Measurements from ENCODE around the gene SLC28A2. TPM values are rescaled to one million over a fixed set of nuclear protein-coding genes. Genes with fewer than 3 reads are reported as not detected.

Gene SLC28A2
- total and polyA plus RNA-seq, 2 of the 13 experiments (the other 11 are each of a cell fraction or from before 2014, with no cell fraction given): 0.01 to 0.11 TPM

DNA sequence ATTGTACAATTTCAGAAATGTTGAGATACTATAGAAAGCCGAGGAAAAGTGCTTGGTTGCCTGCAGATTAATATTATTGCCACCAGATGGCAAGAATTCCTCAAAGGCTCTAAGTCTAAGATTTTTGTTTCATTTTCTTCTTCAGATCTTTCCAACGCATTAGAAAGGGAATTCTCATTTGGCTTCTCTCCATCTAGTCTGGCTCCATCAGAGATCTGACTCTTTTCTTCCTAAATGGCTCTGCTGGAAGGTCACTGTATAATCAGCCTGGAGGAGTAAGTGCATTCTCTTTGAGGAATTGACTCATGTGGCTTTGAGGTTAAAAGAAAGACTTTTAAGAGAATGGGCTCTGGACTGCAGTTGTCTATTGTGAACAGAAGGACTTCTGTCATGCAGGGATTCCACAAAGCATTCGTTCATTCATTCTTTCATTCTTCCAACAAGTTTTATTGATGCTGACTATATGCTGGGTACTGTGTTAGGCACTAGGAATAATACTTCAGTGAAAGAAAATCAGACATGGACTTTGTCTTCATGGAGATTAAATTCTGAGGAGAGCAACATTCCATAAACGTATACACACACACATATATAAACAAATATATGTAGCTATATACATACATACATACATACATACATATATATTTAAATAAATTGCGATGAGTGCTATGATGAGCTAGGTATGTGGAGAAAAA lies 55.3 kb downstream of the SLC28A2 start (continued):
- TF ChIP-seq ZNF10 (CRISPR knock-in tag; IDR thresholded peaks at IDR 0.05; ENCODE audit: borderline replicate concordance, low read depth) (no peak), RERE (CRISPR knock-in tag; IDR thresholded peaks at IDR 0.05; ENCODE audit: low read depth) (no peak), ZNF260 (CRISPR knock-in tag; IDR thresholded peaks at IDR 0.05; ENCODE audit: borderline replicate concordance, low read depth) (no peak), NCOR1 (IDR thresholded peaks at IDR 0.05; ENCODE audit: borderline replicate concordance, low read length) (no peak), ZNF615 (CRISPR knock-in tag; IDR thresholded peaks at IDR 0.05; ENCODE audit: borderline replicate concordance) (no peak), NKX3-1 (CRISPR knock-in tag; IDR thresholded peaks at IDR 0.05) (no peak), EZH2 (conservative IDR thresholded peaks at IDR 0.05; ENCODE audit: low read depth, low read length) (no peak), SP1 (IDR thresholded peaks at IDR 0.05) (no peak), SP1 (CRISPR knock-in tag; IDR thresholded peaks at IDR 0.05) (no peak), STAG1 (CRISPR knock-in tag; IDR thresholded peaks at IDR 0.05) (peak; percentile 79), NCOA2 (CRISPR knock-in tag; IDR thresholded peaks at IDR 0.05) (0 out of 2 replicates have a peak, but pooled peaks have one; percentile 29), TBP (CRISPR knock-in tag; IDR thresholded peaks at IDR 0.05) (no peak), PAF1 (CRISPR knock-in tag; IDR thresholded peaks at IDR 0.05) (no peak), SSRP1 (CRISPR knock-in tag; IDR thresholded peaks at IDR 0.05) (no peak), ZNF703 (CRISPR knock-in tag; IDR thresholded peaks at IDR 0.05; ENCODE audit: borderline replicate concordance) (no peak), RFXANK (CRISPR knock-in tag; IDR thresholded peaks at IDR 0.05) (no peak), TSC22D2 (CRISPR knock-in tag; IDR thresholded peaks at IDR 0.05; ENCODE audit: borderline replicate concordance) (no peak)
- TF ChIP-seq, protein P1, sequence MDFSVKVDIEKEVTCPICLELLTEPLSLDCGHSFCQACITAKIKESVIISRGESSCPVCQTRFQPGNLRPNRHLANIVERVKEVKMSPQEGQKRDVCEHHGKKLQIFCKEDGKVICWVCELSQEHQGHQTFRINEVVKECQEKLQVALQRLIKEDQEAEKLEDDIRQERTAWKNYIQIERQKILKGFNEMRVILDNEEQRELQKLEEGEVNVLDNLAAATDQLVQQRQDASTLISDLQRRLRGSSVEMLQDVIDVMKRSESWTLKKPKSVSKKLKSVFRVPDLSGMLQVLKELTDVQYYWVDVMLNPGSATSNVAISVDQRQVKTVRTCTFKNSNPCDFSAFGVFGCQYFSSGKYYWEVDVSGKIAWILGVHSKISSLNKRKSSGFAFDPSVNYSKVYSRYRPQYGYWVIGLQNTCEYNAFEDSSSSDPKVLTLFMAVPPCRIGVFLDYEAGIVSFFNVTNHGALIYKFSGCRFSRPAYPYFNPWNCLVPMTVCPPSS (IDR thresholded peaks at IDR 0.05): no peak
- TF ChIP-seq, protein P2, sequence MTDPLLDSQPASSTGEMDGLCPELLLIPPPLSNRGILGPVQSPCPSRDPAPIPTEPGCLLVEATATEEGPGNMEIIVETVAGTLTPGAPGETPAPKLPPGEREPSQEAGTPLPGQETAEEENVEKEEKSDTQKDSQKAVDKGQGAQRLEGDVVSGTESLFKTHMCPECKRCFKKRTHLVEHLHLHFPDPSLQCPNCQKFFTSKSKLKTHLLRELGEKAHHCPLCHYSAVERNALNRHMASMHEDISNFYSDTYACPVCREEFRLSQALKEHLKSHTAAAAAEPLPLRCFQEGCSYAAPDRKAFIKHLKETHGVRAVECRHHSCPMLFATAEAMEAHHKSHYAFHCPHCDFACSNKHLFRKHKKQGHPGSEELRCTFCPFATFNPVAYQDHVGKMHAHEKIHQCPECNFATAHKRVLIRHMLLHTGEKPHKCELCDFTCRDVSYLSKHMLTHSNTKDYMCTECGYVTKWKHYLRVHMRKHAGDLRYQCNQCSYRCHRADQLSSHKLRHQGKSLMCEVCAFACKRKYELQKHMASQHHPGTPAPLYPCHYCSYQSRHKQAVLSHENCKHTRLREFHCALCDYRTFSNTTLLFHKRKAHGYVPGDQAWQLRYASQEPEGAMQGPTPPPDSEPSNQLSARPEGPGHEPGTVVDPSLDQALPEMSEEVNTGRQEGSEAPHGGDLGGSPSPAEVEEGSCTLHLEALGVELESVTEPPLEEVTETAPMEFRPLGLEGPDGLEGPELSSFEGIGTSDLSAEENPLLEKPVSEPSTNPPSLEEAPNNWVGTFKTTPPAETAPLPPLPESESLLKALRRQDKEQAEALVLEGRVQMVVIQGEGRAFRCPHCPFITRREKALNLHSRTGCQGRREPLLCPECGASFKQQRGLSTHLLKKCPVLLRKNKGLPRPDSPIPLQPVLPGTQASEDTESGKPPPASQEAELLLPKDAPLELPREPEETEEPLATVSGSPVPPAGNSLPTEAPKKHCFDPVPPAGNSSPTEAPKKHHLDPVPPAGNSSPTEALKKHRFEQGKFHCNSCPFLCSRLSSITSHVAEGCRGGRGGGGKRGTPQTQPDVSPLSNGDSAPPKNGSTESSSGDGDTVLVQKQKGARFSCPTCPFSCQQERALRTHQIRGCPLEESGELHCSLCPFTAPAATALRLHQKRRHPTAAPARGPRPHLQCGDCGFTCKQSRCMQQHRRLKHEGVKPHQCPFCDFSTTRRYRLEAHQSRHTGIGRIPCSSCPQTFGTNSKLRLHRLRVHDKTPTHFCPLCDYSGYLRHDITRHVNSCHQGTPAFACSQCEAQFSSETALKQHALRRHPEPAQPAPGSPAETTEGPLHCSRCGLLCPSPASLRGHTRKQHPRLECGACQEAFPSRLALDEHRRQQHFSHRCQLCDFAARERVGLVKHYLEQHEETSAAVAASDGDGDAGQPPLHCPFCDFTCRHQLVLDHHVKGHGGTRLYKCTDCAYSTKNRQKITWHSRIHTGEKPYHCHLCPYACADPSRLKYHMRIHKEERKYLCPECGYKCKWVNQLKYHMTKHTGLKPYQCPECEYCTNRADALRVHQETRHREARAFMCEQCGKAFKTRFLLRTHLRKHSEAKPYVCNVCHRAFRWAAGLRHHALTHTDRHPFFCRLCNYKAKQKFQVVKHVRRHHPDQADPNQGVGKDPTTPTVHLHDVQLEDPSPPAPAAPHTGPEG (CRISPR knock-in tag; IDR thresholded peaks at IDR 0.05): no peak
